ENCODE measurements around the gene CCT6A.
"Not testable (repeated sequence)": the region's sequence is repeated elsewhere in the genome, so short reads cannot be mapped to it uniquely, and the experiment has no call there.

The CCT6A gene, protein sequence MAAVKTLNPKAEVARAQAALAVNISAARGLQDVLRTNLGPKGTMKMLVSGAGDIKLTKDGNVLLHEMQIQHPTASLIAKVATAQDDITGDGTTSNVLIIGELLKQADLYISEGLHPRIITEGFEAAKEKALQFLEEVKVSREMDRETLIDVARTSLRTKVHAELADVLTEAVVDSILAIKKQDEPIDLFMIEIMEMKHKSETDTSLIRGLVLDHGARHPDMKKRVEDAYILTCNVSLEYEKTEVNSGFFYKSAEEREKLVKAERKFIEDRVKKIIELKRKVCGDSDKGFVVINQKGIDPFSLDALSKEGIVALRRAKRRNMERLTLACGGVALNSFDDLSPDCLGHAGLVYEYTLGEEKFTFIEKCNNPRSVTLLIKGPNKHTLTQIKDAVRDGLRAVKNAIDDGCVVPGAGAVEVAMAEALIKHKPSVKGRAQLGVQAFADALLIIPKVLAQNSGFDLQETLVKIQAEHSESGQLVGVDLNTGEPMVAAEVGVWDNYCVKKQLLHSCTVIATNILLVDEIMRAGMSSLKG

DNA sequence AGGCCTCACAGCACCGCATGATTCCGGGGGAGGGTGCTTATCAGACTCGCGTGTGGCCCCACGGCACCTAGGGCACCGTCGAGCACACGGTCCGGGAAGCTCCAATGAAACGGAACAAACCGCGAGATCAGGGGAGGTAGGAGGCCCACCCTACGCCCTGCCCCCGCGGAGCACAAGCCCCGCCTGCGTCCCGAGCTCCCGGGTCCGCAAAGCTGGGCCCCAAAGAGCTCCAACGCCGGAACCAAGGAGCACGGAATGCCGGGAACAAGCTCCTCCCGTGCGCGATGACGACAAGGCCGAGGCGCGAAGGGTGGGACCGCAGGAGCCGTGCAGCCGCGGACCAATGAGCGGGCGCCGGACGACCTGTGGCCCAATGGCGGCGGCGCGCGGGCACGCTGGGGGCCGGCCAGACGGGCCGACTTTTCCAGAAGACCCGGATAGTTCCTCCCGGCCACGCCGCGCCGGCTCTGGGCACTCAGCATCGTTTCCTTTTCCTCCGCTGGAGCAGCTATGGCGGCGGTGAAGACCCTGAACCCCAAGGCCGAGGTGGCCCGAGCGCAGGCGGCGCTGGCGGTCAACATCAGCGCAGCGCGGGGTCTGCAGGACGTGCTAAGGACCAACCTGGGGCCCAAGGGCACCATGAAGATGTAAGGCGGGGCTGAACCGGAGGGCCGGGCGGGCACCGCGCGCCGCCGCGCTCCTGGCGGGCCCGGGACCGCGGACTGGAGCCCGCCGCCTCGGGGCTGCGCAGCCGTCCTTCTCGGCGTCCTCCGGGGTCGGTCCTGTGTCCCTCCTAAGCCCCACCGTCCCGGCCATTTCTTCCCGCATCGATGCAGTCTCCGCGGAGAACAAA is at the start of gene CCT6A, which contains the start of gene PSPH:
Gene CCT6A (plus strand): TSS at position 427 of the 853 bp plus-strand sequence. CDS start 84 bp downstream, at position 511.
Gene PSPH (minus strand): TSS at position 106 of the 853 bp plus-strand sequence. CDS start 30,232 bp downstream, outside the sequence.
- no peak for FAIRE-seq

DNA sequence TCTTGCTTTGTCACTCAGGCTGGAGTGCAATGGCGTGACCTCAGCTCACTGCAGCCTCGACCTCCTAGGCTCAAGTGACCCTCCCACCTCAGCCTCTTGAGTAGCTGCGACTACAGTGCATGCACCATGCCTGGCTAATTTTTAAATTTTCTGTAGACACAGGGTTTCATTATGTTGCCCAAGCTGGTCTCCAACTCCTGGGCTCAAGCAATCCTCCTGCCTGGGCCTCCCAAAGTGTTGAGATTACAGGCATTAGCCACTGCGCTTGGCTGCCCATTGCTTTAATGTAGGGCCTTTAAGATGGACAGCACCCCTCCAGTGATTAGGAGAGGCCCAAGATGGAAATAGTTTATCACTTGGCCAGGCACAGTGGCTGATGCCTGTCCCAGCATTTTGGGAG is 47.8 kb upstream of the CCT6A start:
- FAIRE-seq, result no peak

DNA sequence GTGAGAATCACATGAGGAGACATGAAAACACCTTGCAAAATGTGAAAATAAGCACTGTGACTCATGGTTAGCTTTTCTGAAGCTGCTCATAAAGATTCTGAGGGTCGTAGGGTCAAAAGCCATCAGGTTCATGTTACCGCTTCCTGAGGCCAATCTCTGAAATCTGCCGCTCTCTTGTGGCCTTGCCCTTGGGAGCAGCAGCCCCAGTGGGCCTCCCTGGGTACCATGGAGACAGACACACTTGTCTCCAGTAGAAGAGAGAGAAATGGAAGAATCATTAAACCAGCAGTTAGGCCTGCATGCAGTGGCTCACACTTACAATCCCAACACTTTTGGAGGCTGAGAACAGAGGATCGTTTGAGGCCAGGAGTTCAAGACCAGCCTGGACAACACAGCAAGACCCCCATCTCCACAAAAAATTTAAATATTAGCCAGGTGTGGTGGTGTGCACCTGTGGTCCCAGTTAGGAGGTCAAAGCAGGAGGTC is 44.4 kb upstream of the CCT6A start:
- no peak for FAIRE-seq

DNA sequence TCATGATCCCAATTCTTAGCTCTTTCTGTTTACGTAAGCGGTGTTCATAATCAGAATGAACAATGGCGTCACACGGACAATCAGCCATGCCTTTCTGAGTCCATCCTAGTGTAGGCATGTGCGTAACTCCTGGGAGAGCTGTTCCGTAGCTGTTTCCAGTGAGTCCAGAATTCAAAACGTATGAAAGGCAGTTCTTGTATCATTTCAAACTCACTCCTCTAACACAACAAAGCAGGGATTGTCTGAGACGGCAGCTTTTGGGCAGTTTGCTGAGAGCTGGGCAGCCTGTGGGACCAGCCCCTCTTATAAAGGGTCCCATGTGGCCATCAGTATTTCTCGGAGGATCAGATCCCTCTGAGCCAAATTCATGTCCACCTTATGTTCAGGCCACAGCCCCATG is 43.7 kb upstream of the CCT6A start:
- FAIRE-seq, result no peak

DNA sequence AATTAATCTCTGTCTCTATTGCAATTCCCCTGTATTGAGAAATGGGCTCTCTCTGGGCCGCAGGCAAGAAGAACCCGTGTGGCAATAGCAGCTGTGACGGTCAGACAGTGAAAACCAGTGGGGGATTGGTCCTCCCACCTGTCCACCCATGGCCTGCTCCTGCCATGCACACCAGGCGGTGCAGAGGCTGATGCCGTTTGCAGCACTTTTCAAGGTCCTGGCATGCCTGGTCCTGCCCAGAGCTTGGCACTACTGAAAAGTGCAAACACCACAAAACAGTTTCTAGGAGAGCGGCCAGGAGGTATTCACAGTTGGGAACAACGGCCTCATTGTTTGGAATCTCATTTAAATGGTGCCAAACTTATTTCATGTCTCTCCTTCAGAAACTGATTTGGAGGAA is 41.9 kb upstream of the CCT6A start:
- FAIRE-seq, result no peak

DNA sequence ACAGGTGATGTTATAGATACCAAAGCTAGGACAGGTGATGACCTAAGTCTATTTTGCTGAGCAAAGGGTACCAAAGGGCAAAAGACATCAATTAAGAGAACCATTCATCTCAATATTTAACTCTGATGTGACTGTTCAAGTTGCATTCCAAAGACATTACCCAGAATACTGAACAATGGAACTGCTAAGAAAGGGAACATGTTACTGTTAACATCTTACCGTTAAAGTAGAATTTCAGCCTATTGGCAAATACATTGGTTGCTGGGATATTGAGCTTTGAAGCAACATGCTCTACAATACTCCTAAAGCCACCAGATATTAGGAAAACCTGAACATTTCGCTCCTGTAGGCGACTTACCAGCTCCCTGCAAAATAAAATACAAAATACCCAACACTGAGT is 34.5 kb upstream of the CCT6A start:
- FAIRE-seq, result not testable (repeated sequence)

DNA sequence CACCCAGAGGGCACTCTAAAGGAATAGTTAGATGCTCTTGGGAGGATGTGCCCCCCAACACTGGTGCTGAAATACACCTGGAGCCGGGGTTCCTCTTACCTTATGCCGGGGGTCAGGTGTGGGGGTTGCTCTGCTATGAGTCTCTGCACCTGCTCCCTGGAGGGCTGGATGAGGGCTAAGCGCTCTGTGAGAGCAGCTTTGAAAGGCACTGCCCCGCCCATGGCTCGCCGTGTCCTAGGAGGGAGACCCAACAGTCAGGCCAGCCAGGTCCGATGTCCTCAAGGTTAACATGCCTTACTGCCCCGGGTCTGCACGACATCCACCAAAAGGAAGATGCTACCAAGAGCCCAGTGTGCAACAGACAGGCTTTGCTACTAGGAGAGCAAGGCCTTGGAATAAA is 32.1 kb upstream of the CCT6A start:
- FAIRE-seq, result no peak

DNA sequence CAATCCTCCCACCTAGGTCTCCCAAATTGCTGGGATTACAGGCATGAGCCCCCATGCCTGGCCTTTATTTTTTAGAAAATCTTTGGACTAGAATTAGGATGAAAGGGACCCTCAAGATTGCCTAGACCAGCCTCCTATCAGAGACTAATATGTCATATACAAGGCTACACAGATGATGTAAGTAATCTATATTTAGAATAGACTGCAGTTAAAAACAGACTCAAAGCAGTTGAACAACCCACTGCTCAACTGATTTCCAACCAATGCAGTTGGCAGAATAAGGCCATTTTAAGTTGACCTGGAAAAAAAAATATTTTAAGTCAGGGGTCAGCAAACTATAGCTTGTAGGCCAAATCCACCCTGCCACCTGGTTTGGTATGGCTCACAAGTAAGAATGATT is 28.1 kb upstream of the CCT6A start:
- no peak for FAIRE-seq

DNA sequence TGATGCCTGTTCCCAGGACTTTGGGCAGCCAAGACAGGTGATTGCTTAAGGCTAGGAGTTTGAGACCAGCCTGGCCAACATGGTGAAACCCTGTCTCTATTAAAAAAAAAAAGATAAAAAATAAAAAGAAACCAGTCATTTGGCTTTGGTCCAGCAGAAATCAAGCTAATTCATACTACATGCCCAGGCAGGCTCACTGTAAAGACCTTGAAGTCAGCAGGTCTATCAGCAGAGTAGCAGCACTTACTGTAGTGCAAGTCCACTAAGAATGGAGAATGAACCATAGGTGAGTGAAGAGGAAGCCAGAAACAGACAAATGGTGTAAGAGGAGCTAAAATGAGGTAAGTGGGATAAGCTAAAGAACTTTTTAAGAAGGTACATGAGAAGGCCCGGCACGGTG is 25.0 kb upstream of the CCT6A start:
- FAIRE-seq, result no peak

DNA sequence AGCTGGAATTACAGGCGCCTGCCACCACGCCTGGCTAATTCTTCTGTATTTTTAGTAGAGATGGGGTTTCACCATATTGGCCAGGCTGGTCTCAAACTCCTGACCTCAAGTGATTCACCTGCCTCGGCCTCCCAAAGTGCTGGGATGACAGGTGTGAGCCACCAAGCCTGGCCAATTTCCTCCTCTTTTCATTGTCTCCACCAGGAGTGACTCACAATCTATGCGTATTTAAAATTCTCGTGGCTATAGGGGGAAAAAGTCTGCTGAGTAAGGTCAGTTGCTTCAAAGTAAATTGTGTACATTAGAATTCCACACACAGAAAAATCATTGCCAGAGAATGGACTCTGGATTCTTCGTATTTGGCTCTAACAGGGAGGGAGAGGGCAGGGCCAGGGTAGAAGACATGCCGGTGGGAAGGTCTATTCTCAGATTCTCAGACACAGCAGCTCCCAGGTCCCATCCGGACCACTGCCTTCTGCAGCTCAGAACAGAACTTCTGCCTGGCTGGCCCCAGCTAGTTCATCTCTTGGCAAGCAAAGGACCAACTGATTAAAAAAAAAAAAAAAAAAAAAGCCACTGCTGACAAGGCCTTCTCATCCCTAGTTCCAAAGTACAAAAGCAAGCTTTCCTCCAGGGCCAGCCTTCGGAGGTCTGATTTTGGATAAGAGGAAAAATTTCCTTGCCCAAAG is 22.5 kb upstream of the CCT6A start:
- no peak for FAIRE-seq

DNA sequence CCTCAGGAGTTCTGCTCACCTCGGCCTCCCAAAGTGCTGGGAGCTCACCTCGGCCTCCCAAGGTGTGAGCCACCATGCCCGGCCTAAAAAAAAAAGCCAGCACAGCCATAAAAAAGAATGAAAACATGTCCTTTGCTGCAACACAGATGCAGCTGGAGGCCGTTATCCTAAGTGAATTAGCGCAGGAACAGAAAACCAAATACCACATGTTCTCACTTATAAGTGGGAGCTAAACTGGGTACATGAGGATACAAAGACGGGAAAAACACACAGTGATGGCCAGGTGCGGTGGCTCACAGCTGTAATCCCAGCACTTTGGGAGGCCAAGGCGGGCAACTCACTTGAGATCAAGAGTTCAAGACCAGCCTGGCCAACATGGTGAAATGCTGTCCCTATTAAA is 21.2 kb upstream of the CCT6A start:
- FAIRE-seq, result no peak

DNA sequence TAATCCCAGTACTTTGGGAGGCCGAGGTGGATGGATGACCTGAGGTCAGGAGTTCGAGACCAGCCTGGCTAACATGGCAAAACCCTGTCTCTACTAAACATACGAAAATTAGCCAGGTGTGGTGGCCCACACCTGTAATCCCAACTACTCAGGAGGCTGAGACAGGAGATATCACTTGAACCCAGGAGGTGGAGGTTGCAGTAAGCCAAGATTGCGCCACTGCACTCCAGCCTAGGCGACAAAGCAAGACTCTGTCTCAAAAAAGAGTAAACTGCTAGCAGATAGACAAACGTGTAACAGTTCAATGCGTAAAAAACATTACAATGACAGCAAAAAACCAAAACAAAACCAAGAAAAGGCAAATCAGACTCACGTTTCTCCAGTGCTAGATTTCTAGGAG is 20.0 kb upstream of the CCT6A start:
- not testable (repeated sequence) for FAIRE-seq

DNA sequence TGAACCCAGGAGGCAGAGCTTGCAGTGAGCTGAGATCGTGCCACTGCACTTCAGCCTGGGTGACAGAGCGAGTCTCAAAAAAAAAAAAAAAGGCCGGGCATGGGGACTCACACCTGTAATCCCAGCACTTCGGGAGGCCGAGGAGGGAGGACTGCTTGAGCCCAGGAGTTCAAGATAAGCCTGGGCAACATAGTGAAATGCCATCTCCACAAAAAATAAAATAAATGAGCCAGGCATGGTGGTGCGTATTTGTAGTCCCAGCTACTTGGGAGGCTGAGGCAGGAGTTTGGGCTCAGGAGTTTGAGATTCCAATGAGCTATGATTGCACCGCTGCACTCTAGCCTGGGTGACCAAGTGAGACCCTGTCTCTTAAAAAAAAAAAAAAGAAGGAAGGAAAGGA is 19.0 kb upstream of the CCT6A start:
- not testable (repeated sequence) for FAIRE-seq

DNA sequence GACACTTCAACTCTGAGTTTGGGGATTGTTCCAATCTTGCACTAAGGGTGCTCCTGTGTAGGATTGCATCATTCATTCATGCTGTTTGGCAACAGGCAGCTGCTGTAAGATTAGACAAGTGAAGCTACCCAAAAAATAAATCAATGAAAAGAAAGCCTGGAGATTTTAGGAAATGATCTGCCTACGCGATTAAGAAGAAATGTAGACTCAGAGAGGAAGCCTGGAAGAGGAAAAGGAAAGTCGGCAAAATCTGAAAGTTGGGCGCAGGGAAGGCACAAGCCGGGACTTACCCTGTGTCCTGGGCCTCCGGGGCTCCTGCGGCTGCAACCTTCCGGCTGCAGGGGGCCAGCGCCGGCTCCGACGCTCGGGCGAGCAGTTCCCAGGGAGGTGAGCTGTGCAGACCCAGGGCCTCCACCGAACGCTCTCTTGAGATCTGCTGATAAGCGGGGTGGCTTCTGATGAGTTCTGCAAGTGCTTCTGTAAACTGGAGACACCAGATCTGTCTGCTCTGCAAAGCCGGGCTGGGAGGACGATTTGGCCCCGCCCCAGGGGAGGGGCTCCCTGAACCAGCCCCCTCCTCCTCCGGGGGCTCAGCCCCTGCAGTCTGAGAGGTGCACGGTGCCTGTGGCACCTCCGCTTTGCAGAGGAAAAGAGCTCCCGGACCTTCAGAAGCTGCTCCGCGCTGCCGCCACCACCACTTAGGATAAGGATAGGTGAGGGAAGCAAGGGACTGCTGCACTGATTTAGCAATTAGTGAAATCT is 17.7 kb upstream of the CCT6A start:
- no peak for FAIRE-seq

DNA sequence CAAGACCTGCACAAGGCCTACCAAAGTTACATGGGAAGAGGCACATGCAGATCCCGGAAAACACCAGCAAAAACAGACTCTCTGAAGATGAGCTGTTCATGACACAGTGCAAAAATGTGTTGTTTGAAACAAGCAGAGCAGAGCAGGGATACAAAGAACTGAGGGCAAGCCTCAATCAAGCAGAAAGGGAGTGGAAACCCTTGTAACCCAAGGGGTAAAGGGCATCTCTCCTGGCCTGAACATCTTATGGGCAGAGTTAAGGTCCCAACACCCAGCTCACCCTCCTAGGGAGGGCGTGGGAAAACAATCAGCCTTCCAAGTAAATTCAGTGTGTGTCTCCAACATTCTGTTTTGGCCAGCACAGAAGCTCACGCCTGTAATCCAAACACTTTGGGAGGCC is 10.8 kb upstream of the CCT6A start:
- no peak for FAIRE-seq

DNA sequence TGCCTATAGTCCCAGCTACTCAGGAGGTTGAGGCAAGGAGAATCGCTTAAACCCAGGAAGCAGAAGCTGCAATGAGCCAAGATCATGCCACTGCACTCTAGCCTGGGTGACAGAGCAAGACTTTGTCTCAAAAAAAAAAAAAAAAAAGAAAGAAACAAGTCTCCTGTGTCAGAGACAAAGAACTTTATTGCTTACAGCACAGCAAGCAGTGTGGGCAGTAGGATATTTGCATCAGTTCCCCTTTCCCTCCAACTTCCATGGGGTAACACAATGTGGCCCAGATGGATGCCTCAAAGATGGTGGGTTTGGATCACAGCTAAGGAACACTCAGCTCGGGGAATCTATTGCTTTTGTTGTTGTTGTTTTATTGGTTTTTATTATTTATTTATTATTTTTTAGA is 5.8 kb upstream of the CCT6A start:
- FAIRE-seq, result not testable (repeated sequence)

DNA sequence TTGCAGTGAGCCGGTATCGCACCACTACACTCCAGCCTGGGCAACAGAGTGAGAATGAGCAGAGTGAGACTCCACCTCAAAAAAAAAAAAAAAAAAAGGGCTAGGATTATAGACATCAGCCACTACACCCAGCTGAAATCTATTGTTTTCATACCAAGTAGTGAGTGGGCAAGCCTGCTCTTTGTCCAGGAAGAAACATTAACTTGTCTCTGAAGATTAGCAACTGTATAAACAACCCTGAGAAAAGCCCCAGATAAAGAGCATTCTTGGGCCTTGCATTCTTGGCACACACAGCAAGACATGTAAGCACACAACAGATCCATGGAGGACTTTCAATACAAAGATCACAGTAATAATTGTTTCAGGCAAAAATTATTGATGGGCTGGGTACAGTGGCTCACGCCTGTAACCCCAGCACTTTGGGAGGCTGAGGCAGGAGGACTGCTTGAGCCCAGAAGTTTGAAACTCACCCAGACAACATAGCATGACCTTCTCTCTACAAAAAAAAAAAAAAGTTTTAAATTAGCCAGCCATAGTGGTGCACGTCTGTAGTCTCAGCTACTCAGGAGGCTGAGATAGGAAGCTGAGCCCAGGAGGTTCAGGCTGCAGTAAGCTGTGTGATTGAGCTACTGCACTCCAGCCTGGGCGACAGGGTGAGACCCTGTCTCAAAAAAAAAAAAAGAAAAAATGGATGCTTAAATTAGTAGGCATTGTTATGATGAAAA is 4.7 kb upstream of the CCT6A start:
- no peak for FAIRE-seq

DNA sequence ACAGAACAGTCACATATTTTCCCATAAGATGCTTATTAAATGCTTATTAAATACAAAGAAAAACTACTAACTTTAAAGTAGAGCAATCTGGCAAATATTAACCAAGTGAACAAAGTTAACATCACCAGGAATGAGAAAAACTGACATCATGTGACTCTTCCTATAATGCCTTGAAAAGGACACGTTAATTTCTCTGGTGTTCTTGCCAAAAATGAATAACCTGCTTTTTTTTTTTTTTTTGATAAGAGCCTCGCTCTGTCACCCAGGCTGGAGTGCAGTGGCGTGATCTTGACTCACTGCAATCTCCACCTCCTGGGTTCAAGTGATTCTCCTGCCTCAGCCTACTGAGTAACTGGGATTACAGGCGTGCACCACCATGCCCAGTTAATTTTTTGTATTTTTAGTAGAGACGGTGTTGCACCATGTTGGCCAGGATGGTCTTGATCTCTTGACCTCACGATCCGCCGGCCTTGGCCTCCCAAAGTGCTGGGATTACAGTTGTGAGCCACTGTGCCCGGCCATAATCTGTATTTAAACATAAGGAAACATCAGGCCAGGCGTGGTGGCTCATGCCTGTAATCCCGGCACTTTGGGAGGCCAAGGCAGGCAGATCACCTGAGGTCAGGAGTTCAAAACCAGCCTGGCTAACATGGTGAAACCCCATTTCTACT is 4.0 kb upstream of the CCT6A start:
- not testable (repeated sequence) for FAIRE-seq

DNA sequence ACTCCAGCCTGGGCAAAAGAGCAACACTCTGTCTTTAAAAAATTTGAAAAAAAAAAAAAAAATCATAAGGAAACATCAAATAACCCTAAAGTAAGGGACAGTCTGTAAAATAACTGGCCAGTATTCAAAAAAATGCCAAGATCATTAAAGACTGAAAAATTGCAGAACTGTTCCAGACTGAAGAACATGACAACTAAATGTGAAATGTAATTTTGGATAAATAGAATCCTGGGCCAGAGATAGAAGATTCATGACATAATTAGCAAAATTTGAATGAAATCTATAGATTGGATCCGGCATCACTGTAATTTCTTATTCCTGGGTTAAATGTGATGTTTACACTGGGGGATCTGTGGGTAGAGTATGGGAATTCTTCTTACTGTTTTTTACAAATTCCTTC is 3.3 kb upstream of the CCT6A start:
- FAIRE-seq, result no peak

DNA sequence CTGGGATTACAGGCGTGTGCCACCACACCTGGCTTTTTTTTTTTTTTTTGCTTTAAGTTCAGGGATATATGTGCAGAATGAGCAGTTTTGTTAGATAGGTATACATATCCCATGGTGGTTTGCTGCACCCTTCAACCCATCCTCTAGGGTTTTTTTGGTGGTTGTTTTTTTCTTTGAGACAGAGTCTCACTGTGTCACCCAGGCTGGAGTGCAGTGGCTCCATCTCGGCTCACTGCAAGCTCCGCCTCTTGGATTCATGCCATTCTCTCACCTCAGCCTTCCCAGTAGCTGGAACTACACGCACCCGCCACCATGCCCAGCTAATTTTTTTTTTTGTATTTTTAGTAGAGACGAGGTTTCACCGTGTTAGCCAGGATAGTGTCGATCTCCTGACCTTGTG is 2.8 kb upstream of the CCT6A start:
- FAIRE-seq, result not testable (repeated sequence)

DNA sequence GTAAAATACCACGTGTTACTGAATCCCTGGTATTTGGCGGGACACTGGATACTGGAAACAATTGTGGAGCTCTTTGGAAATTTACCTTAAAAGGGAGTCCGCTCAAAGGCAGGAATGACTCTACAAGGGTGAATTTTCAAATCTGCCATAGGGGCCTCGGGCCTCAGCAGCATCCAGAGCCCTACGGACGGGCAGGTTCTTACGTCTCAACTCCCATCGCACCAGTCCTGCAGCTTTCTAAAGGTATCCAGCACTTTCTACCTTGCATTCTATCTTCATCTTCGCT is 569 bp upstream of the CCT6A start:
- FAIRE-seq, result no peak
